Rectal smooth muscle tissue (tissue), 1 donor: ENCODE measurements around the gene CDH24.

Experiments
- H3K27ac ChIP-seq: one replicate; pipeline ENCODE4 v1.7.0; 2013; ENCODE audit warnings: low read depth, low read length, inconsistent platforms
- H3K27me3 ChIP-seq: one replicate; pipeline ENCODE4 v1.7.0; 2013; ENCODE audit warnings: low read length; ENCODE audit not compliant: control insufficient read depth, insufficient read depth
- H3K36me3 ChIP-seq: one replicate; pipeline ENCODE4 v1.7.0; 2013; ENCODE audit warnings: low read length; ENCODE audit not compliant: control insufficient read depth, insufficient read depth
- H3K4me1 ChIP-seq: one replicate; pipeline ENCODE4 v1.7.0; 2013; ENCODE audit warnings: low read length; ENCODE audit not compliant: control insufficient read depth, insufficient read depth
- H3K4me3 ChIP-seq: one replicate; pipeline ENCODE4 v1.7.0; 2013; ENCODE audit warnings: low read length
- H3K9ac ChIP-seq: one replicate; pipeline ENCODE4 v1.7.0; 2013; ENCODE audit warnings: low read length

Gene CDH24

DNA sequence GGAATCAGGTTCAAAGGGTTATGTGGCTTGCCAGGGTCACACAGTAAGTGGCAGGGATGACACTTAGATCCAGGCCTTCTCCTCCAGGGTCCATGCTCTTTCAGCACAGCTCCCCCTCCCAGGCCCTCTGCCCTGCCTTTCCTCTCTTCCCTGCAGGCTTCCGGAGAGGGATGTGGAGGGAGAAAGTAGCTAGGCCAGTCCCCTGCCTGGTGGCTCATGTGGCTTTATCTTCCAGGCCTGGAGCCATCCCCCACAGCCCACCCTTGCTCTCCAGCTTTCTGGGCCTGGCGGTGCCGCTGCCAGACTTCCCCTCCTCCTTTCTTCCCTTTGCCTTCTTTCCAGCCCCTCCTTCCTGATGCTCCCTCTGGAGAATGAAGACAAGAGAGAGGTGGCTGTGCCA lies 13.6 kb downstream of the CDH24 start:
- no peak overlapping the region for H3K9ac ChIP-seq
- no peaks in the 10 kb centered on the region for H3K4me1 ChIP-seq
- H3K4me3 ChIP-seq: no peak overlapping the region
- no peak overlapping the region for H3K27ac ChIP-seq
- no peaks in the 10 kb centered on the region for H3K27me3 ChIP-seq
- H3K36me3 ChIP-seq: no peaks in the 10 kb centered on the region

DNA sequence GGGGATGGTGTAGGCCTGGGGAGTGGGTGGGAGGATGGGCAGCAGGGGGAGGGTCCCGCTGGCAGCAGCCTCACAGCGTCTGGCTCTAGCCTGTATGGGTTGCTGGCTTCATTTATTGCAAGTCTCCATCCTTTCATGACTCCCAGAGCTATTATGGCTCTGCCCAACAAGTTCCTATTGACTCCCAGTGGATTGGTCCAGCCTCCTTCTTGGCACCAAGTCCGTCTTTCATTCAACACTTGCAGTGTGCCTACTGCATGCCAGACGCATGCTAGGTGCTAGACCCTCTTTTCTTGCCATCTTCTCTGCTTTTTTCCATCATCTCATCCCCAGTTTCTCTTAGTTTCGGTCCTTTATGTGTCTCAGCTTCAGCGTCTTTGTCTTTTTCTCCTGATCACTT lies 14.2 kb downstream of the CDH24 start:
- no peak overlapping the region for H3K4me3 ChIP-seq
- no peaks in the 10 kb centered on the region for H3K27me3 ChIP-seq
- no peaks in the 10 kb centered on the region for H3K36me3 ChIP-seq
- no peak overlapping the region for H3K27ac ChIP-seq
- no peak overlapping the region for H3K9ac ChIP-seq
- no peaks in the 10 kb centered on the region for H3K4me1 ChIP-seq

DNA sequence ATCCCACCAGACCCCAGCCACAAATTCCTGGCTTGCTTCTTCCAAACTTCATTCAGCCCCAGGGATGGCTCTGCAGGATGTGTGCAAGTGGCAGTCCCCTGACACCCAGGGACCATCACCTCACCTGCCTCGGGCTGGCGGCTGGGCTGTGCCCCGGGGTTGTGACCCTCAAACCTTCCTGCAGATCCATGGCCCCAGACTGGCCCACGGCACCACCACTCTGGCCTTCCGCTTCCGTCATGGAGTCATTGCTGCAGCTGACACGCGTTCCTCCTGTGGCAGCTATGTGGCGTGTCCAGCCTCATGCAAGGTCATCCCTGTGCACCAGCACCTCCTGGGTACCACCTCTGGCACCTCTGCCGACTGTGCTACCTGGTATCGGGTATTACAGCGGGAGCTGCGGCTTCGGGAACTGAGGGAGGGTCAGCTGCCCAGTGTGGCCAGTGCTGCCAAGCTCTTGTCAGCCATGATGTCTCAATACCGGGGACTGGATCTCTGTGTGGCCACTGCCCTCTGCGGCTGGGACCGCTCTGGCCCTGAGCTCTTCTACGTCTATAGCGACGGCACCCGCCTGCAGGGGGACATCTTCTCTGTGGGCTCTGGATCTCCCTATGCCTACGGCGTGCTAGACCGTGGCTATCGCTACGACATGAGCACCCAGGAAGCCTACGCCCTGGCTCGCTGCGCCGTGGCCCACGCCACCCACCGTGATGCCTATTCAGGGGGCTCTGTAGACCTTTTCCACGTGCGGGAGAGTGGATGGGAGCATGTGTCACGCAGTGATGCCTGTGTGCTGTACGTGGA lies 15.0 kb downstream of the CDH24 start, which contains the start of gene PSMB11:
PSMB11 (plus strand) TSS at position 51 of the 804 bp plus-strand sequence; CDS start at position 65, 14 bp downstream.
- Histone ChIP-seq H3K9ac (no peak within 1 kb of the TSS), H3K4me1 (no peaks in the 10 kb centered on the region), H3K27me3 (no peaks in the 10 kb centered on the region), H3K4me3 (no peak within 1 kb of the TSS), H3K27ac (no peak within 1 kb of the TSS), H3K36me3 (no peaks in the 10 kb centered on the region)

DNA sequence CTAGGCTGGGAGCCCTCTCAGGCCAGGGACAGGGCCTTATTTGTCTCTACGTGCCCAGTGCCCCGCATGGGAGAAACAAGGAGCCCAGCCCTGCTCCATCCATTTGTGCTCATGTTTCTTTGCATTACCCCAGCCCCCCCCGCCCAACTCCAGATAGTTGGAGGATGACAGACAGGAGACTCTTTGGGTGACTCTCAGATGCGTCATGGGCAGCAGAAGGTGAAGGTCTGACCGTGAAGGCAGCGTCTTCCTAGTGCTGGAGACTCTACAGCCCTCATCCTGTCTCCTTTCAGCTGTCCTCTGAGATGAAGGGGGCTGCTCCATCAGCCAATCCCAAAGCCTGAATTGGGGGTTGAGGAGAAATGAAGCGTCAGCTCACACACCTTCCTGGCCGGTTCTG lies 15.6 kb downstream of the CDH24 start:
- H3K4me3 ChIP-seq: no peak overlapping the region
- H3K27me3 ChIP-seq: no peaks in the 10 kb centered on the region
- H3K4me1 ChIP-seq: no peaks in the 10 kb centered on the region
- H3K27ac ChIP-seq: no peak overlapping the region
- no peak overlapping the region for H3K9ac ChIP-seq
- no peaks in the 10 kb centered on the region for H3K36me3 ChIP-seq

DNA sequence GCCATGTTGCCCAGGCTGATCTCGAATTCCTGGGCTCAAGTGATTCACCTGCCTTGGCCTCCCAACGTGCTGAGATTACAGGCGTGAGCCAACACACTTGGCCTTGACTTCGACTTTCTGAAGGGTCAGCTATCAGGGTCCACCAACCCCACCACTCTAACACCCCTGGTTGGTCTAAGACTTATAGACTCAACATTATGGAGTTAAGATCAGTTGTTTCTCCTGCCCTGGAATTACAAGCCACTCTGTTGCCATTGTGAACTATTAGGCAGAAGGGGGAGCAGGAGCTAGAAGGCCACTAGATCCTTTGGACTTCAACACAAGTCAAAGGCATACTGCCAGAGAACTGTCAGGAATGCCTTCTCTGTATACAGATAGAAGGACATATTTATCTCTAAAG lies 17.2 kb downstream of the CDH24 start:
- H3K27ac ChIP-seq: no peak overlapping the region
- H3K36me3 ChIP-seq: no peaks in the 10 kb centered on the region
- no peaks in the 10 kb centered on the region for H3K27me3 ChIP-seq
- H3K9ac ChIP-seq: no peak overlapping the region
- no peaks in the 10 kb centered on the region for H3K4me1 ChIP-seq
- H3K4me3 ChIP-seq: no peak overlapping the region

GRCh38 chr14:23035303-23036144 lies 21.8 kb downstream of the CDH24 start:
- no peaks in the 10 kb centered on the region for H3K27me3 ChIP-seq
- H3K27ac ChIP-seq: peak overlapping the region; percentile 99
- H3K4me3 ChIP-seq: peak overlapping the region; percentile 89
- H3K9ac ChIP-seq: peak overlapping the region; percentile 63
- H3K4me1 ChIP-seq: peaks cover 6% of the 10 kb centered on the region
- H3K36me3 ChIP-seq: peaks cover 7% of the 10 kb centered on the region

- Histone ChIP-seq H3K36me3 (peaks cover 7% of the 10 kb centered on the region), H3K4me1 (peaks cover 6% of the 10 kb centered on the region), H3K27me3 (no peaks in the 10 kb centered on the region), H3K9ac (peak within 1 kb of the TSS; percentile 63), H3K27ac (peak within 1 kb of the TSS; percentile 99), H3K4me3 (peak within 1 kb of the TSS; percentile 89)
These were observed 22.6 kb downstream of the CDH24 start, which contains the start of gene PSMB5 for GRCh38 chr14:23034498-23035302. PSMB5 (minus strand) TSS chr14:23034900; CDS start chr14:23034881, 19 bp downstream.

DNA sequence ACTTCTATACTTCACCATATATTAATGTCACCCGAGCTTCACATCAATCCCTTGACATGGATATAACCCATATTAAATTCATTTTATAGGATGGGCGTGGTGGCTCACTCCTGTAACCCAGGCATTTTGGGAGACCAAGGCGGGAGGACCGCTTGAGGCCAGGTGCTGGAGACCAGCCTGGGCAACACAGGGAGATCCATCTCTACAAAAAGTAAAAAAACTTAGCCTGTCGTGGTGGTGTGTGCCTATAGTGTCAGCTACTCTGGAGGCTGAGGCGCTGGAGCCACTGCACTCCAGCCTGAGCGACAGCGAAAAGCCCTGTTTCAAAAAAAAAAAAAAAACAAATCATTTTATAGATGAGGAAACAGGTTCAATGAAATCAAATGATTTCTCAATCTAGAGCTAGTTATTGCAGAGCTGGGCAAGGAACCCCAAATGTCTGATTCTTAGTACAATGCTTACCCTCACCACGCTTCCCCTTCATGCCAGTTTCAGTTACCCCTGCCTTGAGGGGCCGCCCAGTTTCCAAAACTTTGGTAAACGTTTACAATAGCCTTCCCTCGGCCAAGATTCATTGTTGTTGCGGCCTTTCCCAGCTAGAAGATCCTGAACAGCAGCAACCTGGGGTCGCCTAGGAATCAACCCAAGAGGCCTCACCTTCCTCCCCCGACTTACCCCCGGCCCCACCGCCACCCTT lies 23.4 kb downstream of the CDH24 start:
- H3K27ac ChIP-seq: peak overlapping the region; percentile 99
- peak overlapping the region; percentile 89 for H3K4me3 ChIP-seq
- H3K9ac ChIP-seq: peak overlapping the region; percentile 63
- peaks cover 7% of the 10 kb centered on the region for H3K36me3 ChIP-seq
- H3K27me3 ChIP-seq: no peaks in the 10 kb centered on the region
- peaks cover 6% of the 10 kb centered on the region for H3K4me1 ChIP-seq

- Histone ChIP-seq H3K27ac (no peak overlapping the region), H3K9ac (no peak overlapping the region), H3K4me3 (no peak overlapping the region), H3K27me3 (no peaks in the 10 kb centered on the region), H3K36me3 (peaks cover 7% of the 10 kb centered on the region), H3K4me1 (peaks cover 6% of the 10 kb centered on the region)
These were observed 24.0 kb downstream of the CDH24 start for GRCh38 chr14:23033251-23033727.

DNA sequence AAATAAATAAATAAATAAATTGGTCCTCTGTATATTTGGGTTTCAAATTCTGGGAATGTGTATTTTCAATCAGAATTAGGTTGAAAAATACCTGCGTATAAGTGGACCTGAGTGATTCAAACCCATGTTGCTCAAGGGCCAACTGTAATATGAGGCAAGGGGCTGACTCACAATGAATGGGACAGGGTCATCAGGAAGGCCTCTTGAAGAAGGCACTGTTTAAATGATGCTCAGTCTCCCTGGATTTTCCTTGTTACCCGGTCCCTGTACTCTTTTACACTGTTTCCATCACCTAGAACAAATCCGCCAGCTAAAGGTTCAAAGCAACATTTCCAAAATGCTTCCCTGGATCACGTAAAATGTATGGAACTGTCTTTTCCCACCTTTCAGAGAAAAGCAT lies 26.4 kb downstream of the CDH24 start:
- no peak overlapping the region for H3K4me3 ChIP-seq
- peaks cover 6% of the 10 kb centered on the region for H3K4me1 ChIP-seq
- H3K27ac ChIP-seq: no peak overlapping the region
- H3K9ac ChIP-seq: no peak overlapping the region
- H3K36me3 ChIP-seq: peaks cover 7% of the 10 kb centered on the region
- H3K27me3 ChIP-seq: no peaks in the 10 kb centered on the region

DNA sequence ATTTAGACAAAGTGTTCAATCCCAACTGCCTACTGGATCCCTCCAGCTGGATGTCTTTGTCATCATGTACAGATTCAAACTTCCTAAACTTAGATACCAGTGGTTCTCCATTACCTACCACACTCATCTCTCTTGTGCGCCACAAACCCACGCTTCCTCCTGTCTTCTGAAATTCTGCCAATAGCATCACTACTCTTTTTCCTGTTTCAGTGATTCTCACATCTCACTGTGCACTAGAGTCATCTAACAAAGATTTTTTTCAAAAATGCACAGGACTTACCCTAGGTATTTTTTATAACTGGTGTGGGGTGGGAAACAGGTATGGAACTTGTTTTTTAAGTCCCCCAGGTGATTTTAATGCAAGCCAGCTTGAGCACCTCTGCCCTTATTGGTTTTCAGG lies 28.5 kb downstream of the CDH24 start:
- peaks cover 5% of the 10 kb centered on the region for H3K4me1 ChIP-seq
- H3K4me3 ChIP-seq: no peak overlapping the region
- H3K27me3 ChIP-seq: no peaks in the 10 kb centered on the region
- H3K36me3 ChIP-seq: peaks cover 7% of the 10 kb centered on the region
- H3K27ac ChIP-seq: no peak overlapping the region
- H3K9ac ChIP-seq: no peak overlapping the region
